Measurements from ENCODE around the gene MPEG1. TPM values are rescaled to one million over a fixed set of nuclear protein-coding genes. Genes with fewer than 3 reads are reported as not detected.
A peak's percentile ranks its signal among the peaks of the same experiment; 100 is the strongest.

Gene MPEG1
- polyA plus RNA-seq, 2 of the 4 experiments (the other 2 are of a cell fraction), result not detected

DNA sequence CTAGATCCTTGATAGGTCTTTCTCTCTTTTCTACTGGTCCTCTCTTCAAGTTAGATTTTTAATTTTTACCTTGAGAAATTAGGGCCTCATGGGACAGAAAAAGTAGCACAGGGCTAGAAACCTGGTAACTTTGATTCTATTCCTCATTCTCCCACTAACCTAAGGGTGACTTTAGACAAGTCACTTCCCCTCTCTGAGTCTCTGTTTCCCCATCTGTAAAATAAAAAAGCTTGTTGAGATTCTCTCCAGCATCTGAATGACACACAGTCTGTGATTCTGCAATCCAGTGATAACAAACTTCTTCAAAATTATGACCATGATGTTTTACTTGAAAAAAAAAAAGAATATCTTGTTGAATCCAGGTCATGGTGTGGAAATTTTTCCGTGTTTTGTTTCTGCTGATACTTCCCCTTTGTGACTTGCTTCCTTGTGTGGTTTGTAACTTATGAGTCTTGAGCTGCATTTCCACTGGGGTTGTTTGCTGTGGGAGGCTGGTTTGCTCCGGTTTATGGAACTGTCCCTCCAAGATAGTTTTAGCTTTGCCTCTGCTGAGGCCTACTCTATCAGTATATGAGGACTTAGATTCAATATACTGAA lies 9.8 kb upstream of the MPEG1 start:
- TF ChIP-seq RAD21 (conservative IDR thresholded peaks at IDR 0.05 in 1 of 2, IDR thresholded peaks at IDR 0.05 in 1 of 2), result no peak
- TF ChIP-seq ZC3H11A (IDR thresholded peaks at IDR 0.05), result no peak
- TF ChIP-seq CHD4 (IDR thresholded peaks at IDR 0.05; ENCODE audit: borderline replicate concordance), result no peak
- TF ChIP-seq PHF8 (IDR thresholded peaks at IDR 0.05; ENCODE audit: borderline replicate concordance, low read depth), result no peak
- TF ChIP-seq SREBF2 (IDR thresholded peaks at IDR 0.05), result no peak
- TF ChIP-seq, protein P1, sequence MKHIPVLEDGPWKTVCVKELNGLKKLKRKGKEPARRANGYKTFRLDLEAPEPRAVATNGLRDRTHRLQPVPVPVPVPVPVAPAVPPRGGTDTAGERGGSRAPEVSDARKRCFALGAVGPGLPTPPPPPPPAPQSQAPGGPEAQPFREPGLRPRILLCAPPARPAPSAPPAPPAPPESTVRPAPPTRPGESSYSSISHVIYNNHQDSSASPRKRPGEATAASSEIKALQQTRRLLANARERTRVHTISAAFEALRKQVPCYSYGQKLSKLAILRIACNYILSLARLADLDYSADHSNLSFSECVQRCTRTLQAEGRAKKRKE (CRISPR knock-in tag; IDR thresholded peaks at IDR 0.05; ENCODE audit: low read depth), result no peak
- TF ChIP-seq, protein P2, sequence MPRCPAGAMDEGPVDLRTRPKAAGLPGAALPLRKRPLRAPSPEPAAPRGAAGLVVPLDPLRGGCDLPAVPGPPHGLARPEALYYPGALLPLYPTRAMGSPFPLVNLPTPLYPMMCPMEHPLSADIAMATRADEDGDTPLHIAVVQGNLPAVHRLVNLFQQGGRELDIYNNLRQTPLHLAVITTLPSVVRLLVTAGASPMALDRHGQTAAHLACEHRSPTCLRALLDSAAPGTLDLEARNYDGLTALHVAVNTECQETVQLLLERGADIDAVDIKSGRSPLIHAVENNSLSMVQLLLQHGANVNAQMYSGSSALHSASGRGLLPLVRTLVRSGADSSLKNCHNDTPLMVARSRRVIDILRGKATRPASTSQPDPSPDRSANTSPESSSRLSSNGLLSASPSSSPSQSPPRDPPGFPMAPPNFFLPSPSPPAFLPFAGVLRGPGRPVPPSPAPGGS (IDR thresholded peaks at IDR 0.05), result no peak
- no peak for TF ChIP-seq EP300 (IDR thresholded peaks at IDR 0.05)
- TF ChIP-seq FOXS1 (CRISPR knock-in tag; IDR thresholded peaks at IDR 0.05), result no peak
- no peak for TF ChIP-seq NPAS2 (CRISPR knock-in tag; IDR thresholded peaks at IDR 0.05; ENCODE audit: borderline replicate concordance)
- no peak for TF ChIP-seq RNF2 (IDR thresholded peaks at IDR 0.05; ENCODE audit: borderline replicate concordance, low read depth)
- TF ChIP-seq CEBPB (IDR thresholded peaks at IDR 0.05), result no peak
- no peak for TF ChIP-seq FOSL2 (IDR thresholded peaks at IDR 0.05)
- TF ChIP-seq FOSL2 (CRISPR knock-in tag; IDR thresholded peaks at IDR 0.05), result no peak
- TF ChIP-seq EHF (CRISPR knock-in tag; IDR thresholded peaks at IDR 0.05), result no peak
- no peak overlapping the region for H3K4me2 ChIP-seq
- H3K9me3 ChIP-seq, result no peaks in the 10 kb centered on the region
- POLR2A ChIA-PET, result no interaction called here
- CTCF ChIA-PET, result interaction anchor here (0.7 to 7.7 kb wide), 7 partner anchors 14 to 86 kb away, joined by 3 to 33 read pairs (median 4); partner anchors contain the start of gene DTX4
- H3K4me3 ChIP-seq, result no peak overlapping the region
- H3K4me1 ChIP-seq, result peaks cover 18% of the 10 kb centered on the region
- FAIRE-seq (no peak), ATAC-seq (no peak), DNase-seq (ENCODE audit: low read depth in 1 of 2, low spot score in 1 of 2) (no peak)
- no peak overlapping the region for H3K27ac ChIP-seq
- 34% methylated on average over 2 of the region's 2 CpGs for WGBS (ENCODE audit: missing lambda C conversion rate)

DNA sequence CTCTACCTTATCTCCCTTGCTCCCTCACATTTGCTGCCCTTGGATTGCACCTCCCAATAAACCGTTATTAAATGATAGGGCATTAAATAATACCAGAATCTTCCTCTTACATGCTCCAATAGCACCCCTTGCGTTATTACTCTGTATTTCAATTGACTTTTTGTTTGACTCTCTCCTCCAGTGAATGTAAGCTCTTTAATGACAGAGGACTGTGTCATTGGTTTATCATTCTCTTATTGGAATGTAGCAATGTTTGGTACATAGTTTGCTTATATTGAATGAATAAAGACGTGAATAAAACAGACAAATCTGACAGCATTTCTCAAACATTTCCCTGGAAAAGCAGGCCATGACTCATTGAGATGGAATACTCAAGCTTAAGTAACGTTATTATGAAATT lies 8.7 kb upstream of the MPEG1 start:
- H3K27ac ChIP-seq, result no peak overlapping the region
- DNase-seq (ENCODE audit: low read depth in 1 of 2, low spot score in 1 of 2) (peak in 1 of 2 experiments; percentile 4), FAIRE-seq (no peak), ATAC-seq (peak; percentile 15 to 46; a peak in 2 of 6 replicates)
- CTCF ChIA-PET, result interaction anchor here (1.7 to 7.7 kb wide), 3 partner anchors 13 to 50 kb away, joined by 4 to 33 read pairs (median 11); partner anchors contain the start of gene DTX4
- TF ChIP-seq CHD4 (IDR thresholded peaks at IDR 0.05; ENCODE audit: borderline replicate concordance) (no peak), HEYL (CRISPR knock-in tag; IDR thresholded peaks at IDR 0.05) (no peak), BHLHE40 (IDR thresholded peaks at IDR 0.05; ENCODE audit: low read depth, low read length) (no peak), ZNF302 (CRISPR knock-in tag; IDR thresholded peaks at IDR 0.05) (no peak), CEBPB (IDR thresholded peaks at IDR 0.05) (0 out of 4 replicates have a peak, but pooled peaks of 1 of the 2 experiments have one; percentile 14), JUNB (IDR thresholded peaks at IDR 0.05) (peak; percentile 39; the same call in 1 of the 2 replicates), FOSB (CRISPR knock-in tag; IDR thresholded peaks at IDR 0.05) (no peak), CBX8 (IDR thresholded peaks at IDR 0.05) (no peak), FOSL2 (IDR thresholded peaks at IDR 0.05) (peak; percentile 26; the same call in 1 of the 2 replicates), FOSL2 (CRISPR knock-in tag; IDR thresholded peaks at IDR 0.05) (peak; percentile 31; the same call in 1 of the 2 replicates)
- 6% methylated on average over 4 of the region's 4 CpGs for WGBS (ENCODE audit: missing lambda C conversion rate)
- H3K4me3 ChIP-seq, result no peak overlapping the region
- H3K9me3 ChIP-seq, result no peaks in the 10 kb centered on the region
- H3K4me2 ChIP-seq, result peak overlapping the region; percentile 45
- POLR2A ChIA-PET, result no interaction called here
- peaks cover 22% of the 10 kb centered on the region for H3K4me1 ChIP-seq

DNA sequence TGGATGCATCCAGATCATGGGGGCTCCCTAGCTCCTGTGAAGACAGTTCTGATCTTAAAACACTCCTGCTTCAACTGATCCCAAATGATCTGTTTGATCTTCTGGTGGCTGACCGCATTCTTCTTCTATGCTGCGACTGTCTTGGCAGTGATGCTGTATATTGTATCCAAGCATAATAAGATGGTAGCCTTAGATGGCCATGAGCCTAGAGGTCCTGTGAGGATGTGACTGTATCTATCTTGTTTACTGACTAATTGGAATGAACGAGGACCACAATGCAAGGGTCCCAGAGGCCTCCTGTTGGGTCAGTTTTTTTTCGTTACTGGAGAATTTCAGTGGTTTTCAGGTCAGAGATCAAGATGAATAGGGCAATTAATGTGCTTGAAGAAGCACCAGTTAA lies 7.1 kb upstream of the MPEG1 start:
- DNase-seq (ENCODE audit: low read depth in 1 of 2, low spot score in 1 of 2), result no peak
- Histone ChIP-seq H3K27ac (no peak overlapping the region), H3K4me3 (no peak overlapping the region), H3K4me1 (peaks cover 22% of the 10 kb centered on the region), H3K4me2 (no peak overlapping the region), H3K9me3 (no peaks in the 10 kb centered on the region)
- TF ChIP-seq, protein P3, sequence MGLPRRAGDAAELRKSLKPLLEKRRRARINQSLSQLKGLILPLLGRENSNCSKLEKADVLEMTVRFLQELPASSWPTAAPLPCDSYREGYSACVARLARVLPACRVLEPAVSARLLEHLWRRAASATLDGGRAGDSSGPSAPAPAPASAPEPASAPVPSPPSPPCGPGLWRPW (IDR thresholded peaks at IDR 0.05), result no peak
- TF ChIP-seq, protein P4, sequence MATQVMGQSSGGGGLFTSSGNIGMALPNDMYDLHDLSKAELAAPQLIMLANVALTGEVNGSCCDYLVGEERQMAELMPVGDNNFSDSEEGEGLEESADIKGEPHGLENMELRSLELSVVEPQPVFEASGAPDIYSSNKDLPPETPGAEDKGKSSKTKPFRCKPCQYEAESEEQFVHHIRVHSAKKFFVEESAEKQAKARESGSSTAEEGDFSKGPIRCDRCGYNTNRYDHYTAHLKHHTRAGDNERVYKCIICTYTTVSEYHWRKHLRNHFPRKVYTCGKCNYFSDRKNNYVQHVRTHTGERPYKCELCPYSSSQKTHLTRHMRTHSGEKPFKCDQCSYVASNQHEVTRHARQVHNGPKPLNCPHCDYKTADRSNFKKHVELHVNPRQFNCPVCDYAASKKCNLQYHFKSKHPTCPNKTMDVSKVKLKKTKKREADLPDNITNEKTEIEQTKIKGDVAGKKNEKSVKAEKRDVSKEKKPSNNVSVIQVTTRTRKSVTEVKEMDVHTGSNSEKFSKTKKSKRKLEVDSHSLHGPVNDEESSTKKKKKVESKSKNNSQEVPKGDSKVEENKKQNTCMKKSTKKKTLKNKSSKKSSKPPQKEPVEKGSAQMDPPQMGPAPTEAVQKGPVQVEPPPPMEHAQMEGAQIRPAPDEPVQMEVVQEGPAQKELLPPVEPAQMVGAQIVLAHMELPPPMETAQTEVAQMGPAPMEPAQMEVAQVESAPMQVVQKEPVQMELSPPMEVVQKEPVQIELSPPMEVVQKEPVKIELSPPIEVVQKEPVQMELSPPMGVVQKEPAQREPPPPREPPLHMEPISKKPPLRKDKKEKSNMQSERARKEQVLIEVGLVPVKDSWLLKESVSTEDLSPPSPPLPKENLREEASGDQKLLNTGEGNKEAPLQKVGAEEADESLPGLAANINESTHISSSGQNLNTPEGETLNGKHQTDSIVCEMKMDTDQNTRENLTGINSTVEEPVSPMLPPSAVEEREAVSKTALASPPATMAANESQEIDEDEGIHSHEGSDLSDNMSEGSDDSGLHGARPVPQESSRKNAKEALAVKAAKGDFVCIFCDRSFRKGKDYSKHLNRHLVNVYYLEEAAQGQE (IDR thresholded peaks at IDR 0.05), result no peak
- TF ChIP-seq HDAC2 (IDR thresholded peaks at IDR 0.05), result no peak
- no peak for TF ChIP-seq HEYL (CRISPR knock-in tag; IDR thresholded peaks at IDR 0.05)
- TF ChIP-seq JUN (IDR thresholded peaks at IDR 0.05), result no peak
- WGBS (ENCODE audit: missing lambda C conversion rate), result 58% methylated on average over 4 of the region's 4 CpGs
- ATAC-seq, result no peak
- CTCF ChIA-PET, result interaction anchor here (1.4 to 7.7 kb wide), 3 partner anchors 15 to 61 kb away, joined by 4 to 33 read pairs (median 7); partner anchors contain the start of gene DTX4
- POLR2A ChIA-PET, result no interaction called here
- FAIRE-seq, result no peak
